Naive thymus-derived CD8-positive, alpha-beta T cell (primary cell): Measurements from ENCODE around the gene EIF3M. TPM values are rescaled to one million over a fixed set of nuclear protein-coding genes. Genes with fewer than 3 reads are reported as not detected.
A peak's percentile ranks its signal among the peaks of the same experiment; 100 is the strongest.

Source experiments
- ATAC-seq, 2 donors: fragments of 150-1000 bp; cut with Tn5 transposase in 1 of 2; sonication (Bioruptor Pico), chemical (Tn5 transposase) in 1 of 2; 1 replicate in 1 of 2; 2 replicates in 1 of 2; pipeline ENCODE4 v1.10.0; 2021; ENCODE audit warnings: mild to moderate bottlenecking in 2 of 2, moderate library complexity in 2 of 2
- POLR2A ChIA-PET: fragments of 350-600 bp; sonication (Branson Sonifier 250); formaldehyde crosslinking; loops from one replicate; lab custom pipeline; 2021; ENCODE audit warnings: antibody characterized with exemption; lab: Charles Lee
- DNase-seq, 10 donors: peaks; one replicate each; pipeline versions ENCODE4 v3.0.0 to v3.0.0-alpha.2; 2020 to 2022
- H3K27ac Mint-ChIP-seq, 10 donors: one replicate each; pipeline ENCODE4 v1.8.0; 2020 to 2022; ENCODE audit warnings: mild to moderate bottlenecking in 10 of 10, mixed read lengths in 10 of 10, moderate library complexity in 4 of 10, inconsistent platforms in 1 of 10
- H3K27me3 Mint-ChIP-seq, 5 donors: one replicate each; pipeline ENCODE4 v1.8.0; 2021 to 2022; ENCODE audit warnings: mixed read lengths in 5 of 5
- H3K36me3 Mint-ChIP-seq, 3 donors: one replicate each; pipeline ENCODE4 v1.8.0; 2020 to 2022; ENCODE audit warnings: mixed read lengths in 3 of 3, mild to moderate bottlenecking in 2 of 3, inconsistent platforms in 1 of 3
- H3K4me1 Mint-ChIP-seq, 4 donors: one replicate each; pipeline ENCODE4 v1.8.0; 2021 to 2022; ENCODE audit warnings: mixed read lengths in 4 of 4
- H3K4me3 Mint-ChIP-seq, 10 donors: one replicate each; pipeline ENCODE4 v1.8.0; 2020 to 2022; ENCODE audit warnings: mild to moderate bottlenecking in 10 of 10, mixed read lengths in 10 of 10, moderate library complexity in 6 of 10, inconsistent platforms in 1 of 10
- H3K9me3 Mint-ChIP-seq, 9 donors: one replicate each; pipeline ENCODE4 v1.8.0; 2020 to 2022; ENCODE audit warnings: mixed read lengths in 9 of 9, mild to moderate bottlenecking in 3 of 9, inconsistent platforms in 1 of 9, moderate library complexity in 1 of 9
- polyA plus RNA-seq, 3 donors: library from polyadenylated mRNA; unstranded; fragments of 300-500 nt; fragmentation: Illumina TruSeq; gene quantifications; one replicate each; pipeline ENCODE4 v1.2.3, GENCODE V29; 2021
- total RNA-seq, 8 experiments: library from RNA in 2 of 8; stranded (reverse) in 2 of 8; gene quantifications; one replicate each; pipeline ENCODE4 v1.2.3 and lab custom pipeline; 2021 to 2026

The EIF3M gene
- total RNA-seq (100 to 1,000 TPM; 275 to 285 TPM), polyA plus RNA-seq (100 to 1,000 TPM; 244 to 278 (median 270) TPM), total RNA-seq (lab: John Stamatoyannopoulos, UW) (173 to 416 (median 241) reads per million in 6 experiments)

GRCh38 chr11:32583459-32584271 is at the start of gene EIF3M:
TSS of gene EIF3M (plus strand) at chr11:32583831. CDS start at chr11:32583888, 57 bp downstream.
- Mint-ChIP-seq H3K4me3 (peak within 1 kb of the TSS; percentile 95 to 99 (median 98)), H3K27me3 (no peaks in the 10 kb centered on the region), H3K27ac (peak within 1 kb of the TSS; percentile 96 to 99 (median 98)), H3K4me1 (peaks cover 19 to 47% (median 37%) of the 10 kb centered on the region in 4 donors), H3K36me3 (peaks cover 0 to 23% (median 0%) of the 10 kb centered on the region in 3 donors), H3K9me3 (no peaks in the 10 kb centered on the region)
- peak; percentile 91 to 98 (median 94) for DNase-seq
- ATAC-seq: peak; percentile 96 to 97
- POLR2A ChIA-PET: interaction anchor here (0.5 to 2.4 kb wide), 5 partner anchors 9 to 578 kb away, joined by 4 to 9 read pairs (median 5); partner anchors contain the start of genes CSTF3 and QSER1

GRCh38 chr11:32538804-32539203 is 44.8 kb upstream of the EIF3M start:
- DNase-seq (no peak), ATAC-seq (no peak)
- H3K9me3 Mint-ChIP-seq: peaks cover 0 to 3% (median 0%) of the 10 kb centered on the region in 9 donors
- POLR2A ChIA-PET: no interaction called here
- no peak overlapping the region for H3K27ac Mint-ChIP-seq
- H3K4me1 Mint-ChIP-seq: no peaks in the 10 kb centered on the region
- no peak overlapping the region for H3K4me3 Mint-ChIP-seq
- no peaks in the 10 kb centered on the region for H3K36me3 Mint-ChIP-seq
- H3K27me3 Mint-ChIP-seq: peaks cover 1 to 10% (median 8%) of the 10 kb centered on the region in 5 donors

GRCh38 chr11:32549611-32550187 is 33.9 kb upstream of the EIF3M start:
- Mint-ChIP-seq H3K27ac (no peak overlapping the region), H3K9me3 (peaks cover 0 to 4% (median 0%) of the 10 kb centered on the region in 9 donors), H3K4me1 (no peaks in the 10 kb centered on the region), H3K4me3 (no peak overlapping the region), H3K36me3 (no peaks in the 10 kb centered on the region), H3K27me3 (peaks cover 0 to 7% (median 3%) of the 10 kb centered on the region in 5 donors)
- POLR2A ChIA-PET: no interaction called here
- no peak for ATAC-seq
- no peak for DNase-seq

GRCh38 chr11:32550207-32550606 is 33.4 kb upstream of the EIF3M start:
- DNase-seq (no peak), ATAC-seq (no peak)
- POLR2A ChIA-PET: no interaction called here
- Mint-ChIP-seq H3K27ac (no peak overlapping the region), H3K27me3 (peaks cover 0 to 7% (median 3%) of the 10 kb centered on the region in 5 donors), H3K9me3 (peaks cover 0 to 4% (median 0%) of the 10 kb centered on the region in 9 donors), H3K4me1 (no peaks in the 10 kb centered on the region), H3K36me3 (no peaks in the 10 kb centered on the region), H3K4me3 (no peak overlapping the region)

- H3K4me1 Mint-ChIP-seq: no peaks in the 10 kb centered on the region
- no peak overlapping the region for H3K27ac Mint-ChIP-seq
- H3K27me3 Mint-ChIP-seq: peaks cover 0 to 7% (median 2%) of the 10 kb centered on the region in 5 donors
- no peak overlapping the region for H3K4me3 Mint-ChIP-seq
- no peaks in the 10 kb centered on the region for H3K36me3 Mint-ChIP-seq
- ATAC-seq (no peak), DNase-seq (no peak)
- POLR2A ChIA-PET: no interaction called here
- H3K9me3 Mint-ChIP-seq: peaks cover 0 to 2% (median 0%) of the 10 kb centered on the region in 9 donors
Observed at GRCh38 chr11:32555091-32555490, 28.5 kb upstream of the EIF3M start.

GRCh38 chr11:32555895-32556294 is 27.7 kb upstream of the EIF3M start:
- Mint-ChIP-seq H3K9me3 (peaks cover 0 to 2% (median 0%) of the 10 kb centered on the region in 9 donors), H3K4me1 (no peaks in the 10 kb centered on the region), H3K27me3 (peaks cover 0 to 5% (median 0%) of the 10 kb centered on the region in 5 donors), H3K36me3 (no peaks in the 10 kb centered on the region), H3K4me3 (no peak overlapping the region), H3K27ac (no peak overlapping the region)
- DNase-seq (no peak), ATAC-seq (no peak)
- POLR2A ChIA-PET: no interaction called here

GRCh38 chr11:32561835-32562234 is 21.8 kb upstream of the EIF3M start:
- H3K27ac Mint-ChIP-seq: no peak overlapping the region
- ATAC-seq: no peak
- H3K4me3 Mint-ChIP-seq: no peak overlapping the region
- no peaks in the 10 kb centered on the region for H3K27me3 Mint-ChIP-seq
- DNase-seq: no peak
- H3K4me1 Mint-ChIP-seq: peaks cover 0 to 7% (median under 1%) of the 10 kb centered on the region in 4 donors
- no peaks in the 10 kb centered on the region for H3K36me3 Mint-ChIP-seq
- no peaks in the 10 kb centered on the region for H3K9me3 Mint-ChIP-seq
- POLR2A ChIA-PET: no interaction called here

- Mint-ChIP-seq H3K27me3 (no peaks in the 10 kb centered on the region), H3K36me3 (no peaks in the 10 kb centered on the region), H3K9me3 (no peaks in the 10 kb centered on the region), H3K4me1 (peaks cover 0 to 11% (median 5%) of the 10 kb centered on the region in 4 donors), H3K4me3 (no peak overlapping the region), H3K27ac (no peak overlapping the region)
- ATAC-seq: no peak
- no peak for DNase-seq
- POLR2A ChIA-PET: no interaction called here
Observed at GRCh38 chr11:32562839-32563599, 20.6 kb upstream of the EIF3M start.

GRCh38 chr11:32563600-32563959 is 20.1 kb upstream of the EIF3M start:
- Mint-ChIP-seq H3K27me3 (no peaks in the 10 kb centered on the region), H3K36me3 (no peaks in the 10 kb centered on the region), H3K4me1 (peaks cover 0 to 11% (median 5%) of the 10 kb centered on the region in 4 donors), H3K9me3 (no peaks in the 10 kb centered on the region), H3K4me3 (no peak overlapping the region), H3K27ac (no peak overlapping the region)
- ATAC-seq (no peak), DNase-seq (no peak)
- POLR2A ChIA-PET: no interaction called here

GRCh38 chr11:32566517-32566916 is 17.1 kb upstream of the EIF3M start:
- no peak for ATAC-seq
- Mint-ChIP-seq H3K4me1 (peaks cover 2 to 11% (median 7%) of the 10 kb centered on the region in 4 donors), H3K4me3 (no peak overlapping the region), H3K27ac (no peak overlapping the region), H3K27me3 (peaks cover 0 to 10% (median 6%) of the 10 kb centered on the region in 5 donors), H3K9me3 (no peaks in the 10 kb centered on the region), H3K36me3 (no peaks in the 10 kb centered on the region)
- no peak for DNase-seq
- POLR2A ChIA-PET: no interaction called here

GRCh38 chr11:32567154-32567553 is 16.5 kb upstream of the EIF3M start:
- ATAC-seq (no peak), DNase-seq (no peak)
- H3K9me3 Mint-ChIP-seq: no peaks in the 10 kb centered on the region
- no peak overlapping the region for H3K4me3 Mint-ChIP-seq
- H3K4me1 Mint-ChIP-seq: peaks cover 4 to 11% (median 11%) of the 10 kb centered on the region in 4 donors
- H3K36me3 Mint-ChIP-seq: no peaks in the 10 kb centered on the region
- H3K27me3 Mint-ChIP-seq: peaks cover 0 to 11% (median 8%) of the 10 kb centered on the region in 5 donors
- H3K27ac Mint-ChIP-seq: no peak overlapping the region
- POLR2A ChIA-PET: no interaction called here

GRCh38 chr11:32569313-32569881 is 14.2 kb upstream of the EIF3M start:
- no peaks in the 10 kb centered on the region for H3K9me3 Mint-ChIP-seq
- H3K36me3 Mint-ChIP-seq: no peaks in the 10 kb centered on the region
- peaks cover 4 to 11% (median 11%) of the 10 kb centered on the region in 4 donors for H3K4me1 Mint-ChIP-seq
- H3K4me3 Mint-ChIP-seq: no peak overlapping the region
- POLR2A ChIA-PET: no interaction called here
- peaks cover 0 to 15% (median 8%) of the 10 kb centered on the region in 5 donors for H3K27me3 Mint-ChIP-seq
- H3K27ac Mint-ChIP-seq: no peak overlapping the region
- DNase-seq: no peak
- ATAC-seq: no peak
